HCT116 (cell line): Measurements from ENCODE around the gene TOMM22. TPM values are rescaled to one million over a fixed set of nuclear protein-coding genes. Genes with fewer than 3 reads are reported as not detected.

Experiments
- ATAC-seq: fragments of 200-7000 bp; cut with Tn5 transposase; 2 replicates; pipeline ENCODE4 v1.9.1; 2020; ENCODE audit warnings: mild to moderate bottlenecking, moderate library complexity
- BruUV-seq: library from RNA; stranded (reverse); fragments of 400-500 nt; replicated peaks from 2 replicates; lab custom pipeline; 2021; lab: Mats Ljungman, UMichigan
- CTCF ChIA-PET: fragments of 300-600 bp; sonication (Branson Sonifier 250); formaldehyde crosslinking; loops from one replicate; lab custom pipeline; 2021; ENCODE audit warnings: antibody characterized with exemption; lab: Charles Lee
- POLR2A ChIA-PET: fragments of 300-600, 350-600 bp; sonication (Branson Sonifier 250); formaldehyde crosslinking; loops from one replicate; lab custom pipeline; 2021; ENCODE audit warnings: antibody characterized with exemption; lab: Charles Lee
- RAD21 ChIA-PET, 2 experiments: fragments of 300-600 bp; sonication (Branson Sonifier 250); formaldehyde crosslinking; loops; one replicate each; lab custom pipeline; 2023; ENCODE audit warnings: low total read pairs in 2 of 2; ENCODE audit not compliant: uncharacterized antibody in 2 of 2, unreplicated experiment in 2 of 2, low non-redundant PET in 1 of 2; lab: Charles Lee
- DNase-seq: peaks from one replicate; pipeline ENCODE4 v3.0.0-alpha.2; 2010; ENCODE audit warnings: low read depth, low spot score
- H2AFZ ChIP-seq: fragments of 200-600 bp; shearing (Covaris generic), sonication (generic); 2 replicates; pipeline ENCODE4 v1.6.1; 2017; ENCODE audit warnings: low read depth, mixed run types, mixed read lengths, antibody characterized with exemption, low read length; ENCODE audit not compliant: poor library complexity, severe bottlenecking
- H3K27ac ChIP-seq: 2 replicates; pipeline ENCODE4 v1.5.1; 2012; ENCODE audit warnings: low read depth, low read length
- H3K27me3 ChIP-seq: fragments of 200-600 bp; sonication (generic); 2 replicates; pipeline ENCODE4 v1.6.1; 2016; ENCODE audit warnings: mixed run types, low read length, mixed read lengths; ENCODE audit not compliant: insufficient read depth
- H3K36me3 ChIP-seq, 2 experiments: fragments of 200-500 bp in 1 of 2; fragments of 200-600 bp in 1 of 2; sonication (Bioruptor generic) in 1 of 2; sonication (generic) in 1 of 2; 2 replicates each; pipeline versions ENCODE4 v1.5.1 to v1.6.1; 2014 to 2016; ENCODE audit warnings: low read length in 2 of 2, inconsistent platforms in 1 of 2, mixed read lengths in 1 of 2, mixed run types in 1 of 2; ENCODE audit not compliant: insufficient read depth in 2 of 2, control insufficient read depth in 1 of 2
- H3K4me1 ChIP-seq, 2 experiments: fragments of 200-600 bp in 1 of 2; sonication (generic) in 1 of 2; 2 replicates each; pipeline versions ENCODE4 v1.5.1 to v1.6.1; 2012 to 2017; ENCODE audit warnings: low read length in 2 of 2, inconsistent platforms in 1 of 2, mild to moderate bottlenecking in 1 of 2, mixed read lengths in 1 of 2, mixed run types in 1 of 2, moderate library complexity in 1 of 2; ENCODE audit not compliant: insufficient read depth in 2 of 2, control insufficient read depth in 1 of 2
- H3K4me2 ChIP-seq: fragments of 200-600 bp; sonication (generic); 2 replicates; pipeline ENCODE4 v1.6.1; 2017; ENCODE audit warnings: mixed run types, low read length, mixed read lengths
- H3K4me3 ChIP-seq, 2 experiments: fragments of 200-600 bp in 1 of 2; sonication (generic) in 1 of 2; replicated peaks in 1 of 2; 2 replicates each; pipeline ENCODE4 v1.5.1; 2011 to 2016; ENCODE audit warnings: low read length in 2 of 2, control low read depth in 1 of 2, low read depth in 1 of 2, mild to moderate bottlenecking in 1 of 2, mixed read lengths in 1 of 2, mixed run types in 1 of 2
- H3K79me2 ChIP-seq: fragments of 200-600 bp; sonication (generic); 2 replicates; pipeline ENCODE4 v1.6.1; 2017; ENCODE audit warnings: mild to moderate bottlenecking, mixed run types, low read length, moderate library complexity, mixed read lengths; ENCODE audit not compliant: insufficient read depth
- H3K9ac ChIP-seq: fragments of 200-600 bp; sonication (generic); 2 replicates; pipeline ENCODE4 v1.6.1; 2016; ENCODE audit warnings: low read length, mixed read lengths
- H3K9me2 ChIP-seq: fragments of 200-600 bp; sonication (generic), shearing (Covaris generic); 2 replicates; pipeline ENCODE4 v1.6.1; 2017; ENCODE audit warnings: mixed run types, mild to moderate bottlenecking, moderate library complexity; ENCODE audit not compliant: insufficient read depth
- H3K9me3 ChIP-seq, 2 experiments: fragments of 200-500 bp in 1 of 2; fragments of 200-600 bp in 1 of 2; sonication (Bioruptor generic) in 1 of 2; sonication (generic) in 1 of 2; 2 replicates each; pipeline ENCODE4 v1.6.1; 2014 to 2017; ENCODE audit warnings: low read length in 2 of 2, mixed read lengths in 2 of 2, inconsistent platforms in 1 of 2, low read depth in 1 of 2, mild to moderate bottlenecking in 1 of 2, mixed run types in 1 of 2, moderate library complexity in 1 of 2; ENCODE audit not compliant: control insufficient read depth in 1 of 2, insufficient read depth in 1 of 2
- H4K20me1 ChIP-seq: fragments of 200-600 bp; sonication (generic), shearing (Covaris generic); 2 replicates; pipeline ENCODE4 v1.6.1; 2017; ENCODE audit warnings: mixed run types, mild to moderate bottlenecking, moderate library complexity; ENCODE audit not compliant: insufficient read depth
- ATF3 ChIP-seq: IDR thresholded peaks from 2 replicates; pipeline ENCODE4 v1.6.1; 2012
- CBX3 ChIP-seq: IDR thresholded peaks from 2 replicates; pipeline ENCODE4 v1.6.1; 2012; ENCODE audit warnings: low read depth
- EGR1 ChIP-seq: IDR thresholded peaks from 2 replicates; pipeline ENCODE4 v1.6.1; 2012; ENCODE audit warnings: low read depth
- EZH2phosphoT487 ChIP-seq: fragments of 200-600 bp; IDR thresholded peaks from 2 replicates; pipeline ENCODE4 v1.6.1; 2018; ENCODE audit warnings: antibody characterized with exemption, borderline replicate concordance
- MAX ChIP-seq: IDR thresholded peaks from 2 replicates; pipeline ENCODE4 v1.6.1; 2012
- RAD21 ChIP-seq: IDR thresholded peaks from 2 replicates; pipeline ENCODE4 v1.6.1; 2012; ENCODE audit warnings: low read depth, mild to moderate bottlenecking
- TCF7L2 ChIP-seq: IDR thresholded peaks from 2 replicates; pipeline ENCODE4 v1.7.0; 2011; ENCODE audit warnings: borderline replicate concordance, inconsistent platforms; ENCODE audit not compliant: insufficient read depth, insufficient read length; ENCODE audit errors: extremely low read depth
- YY1 ChIP-seq: IDR thresholded peaks from 2 replicates; pipeline ENCODE4 v1.6.1; 2011; ENCODE audit warnings: low read length, low read depth, moderate library complexity, mild to moderate bottlenecking; ENCODE audit not compliant: insufficient replicate concordance; ENCODE audit errors: extremely low read depth
- ZNF274 ChIP-seq: fragments of 200-500 bp; sonication (Bioruptor generic); IDR thresholded peaks from 2 replicates; pipeline ENCODE4 v1.6.1; 2014; ENCODE audit warnings: mild to moderate bottlenecking, low read depth, low read length, inconsistent platforms
- intact Hi-C: fragments of 100-400 bp; cut with micrococcal nuclease; formaldehyde crosslinking; loops from 2 replicates; pipeline ENCODE4 v1.10.0; 2022
- total RNA-seq: library from RNA; stranded (reverse); gene quantifications from one replicate; pipeline ENCODE4 v1.2.1, GENCODE V29; 2021; ENCODE audit not compliant: unreplicated experiment

TOMM22 gene
- total RNA-seq, 1 experiment from 2014 or later = 136 TPM

GRCh38 chr22:38694049-38694448 is 12.3 kb downstream of the TOMM22 start (continued):
- TF ChIP-seq ZNF274 (no peak), EZH2phosphoT487 (no peak), ATF3 (no peak), RAD21 (no peak), MAX (no peak), TCF7L2 (no peak), YY1 (no peak)

- POLR2A ChIA-PET = interaction anchor here (4.0 kb wide), 1 partner anchor 12 kb away, joined by 26 read pairs; the partner anchor contains the start of gene TOMM22
- H3K4me1 ChIP-seq = peaks cover 27 to 53% of the 10 kb centered on the region in 2 experiments
- peaks cover 2 to 31% of the 10 kb centered on the region in 2 experiments; a peak in 2 of 4 replicates for H3K36me3 ChIP-seq
- no peak overlapping the region for H3K4me3 ChIP-seq
- H3K4me2 ChIP-seq = peak overlapping the region; percentile 48
- no peak for DNase-seq
- CTCF ChIA-PET = no interaction called here
- H3K79me2 ChIP-seq = peaks cover 98% of the 10 kb centered on the region
- peak overlapping the region; percentile 10; the same call in 1 of the 2 replicates for H3K27ac ChIP-seq
- no TSS peak for BruUV-seq
- no peaks in the 10 kb centered on the region for H3K27me3 ChIP-seq
- H3K9ac ChIP-seq = peak overlapping the region; percentile 22; the same call in 1 of the 2 replicates
- ATAC-seq = no peak
- RAD21 ChIA-PET = no interaction called here
- intact Hi-C loops = no loop called here
- no peaks in the 10 kb centered on the region for H3K9me3 ChIP-seq
- 0 out of 2 replicates have a peak, but pooled peaks cover 7% of the 10 kb centered on the region for H4K20me1 ChIP-seq
- no peak overlapping the region for H2AFZ ChIP-seq
- H3K9me2 ChIP-seq = no peaks in the 10 kb centered on the region
- TF ChIP-seq CBX3 (no peak), EGR1 (0 out of 2 replicates have a peak, but pooled peaks have one; percentile 14)
These were observed 13.2 kb downstream of the TOMM22 start for GRCh38 chr22:38694940-38695339.
